HEK293 (cell line): ENCODE results near the gene RANBP10.

Experiments
- REPIN1 ChIP-seq: fragments of 450-650 bp; formaldehyde crosslinking; IDR thresholded peaks from 2 replicates; pipeline ENCODE4 v1.5.1; 2017; ENCODE audit warnings: missing biosample characterization, missing genetic modification characterization, low read depth
- TF ChIP-seq, protein P1 (sequence below): fragments of 450-650 bp; formaldehyde crosslinking; IDR thresholded peaks from 2 replicates; pipeline ENCODE4 v1.5.1; 2016; ENCODE audit warnings: missing biosample characterization, missing genetic modification characterization

DNA sequence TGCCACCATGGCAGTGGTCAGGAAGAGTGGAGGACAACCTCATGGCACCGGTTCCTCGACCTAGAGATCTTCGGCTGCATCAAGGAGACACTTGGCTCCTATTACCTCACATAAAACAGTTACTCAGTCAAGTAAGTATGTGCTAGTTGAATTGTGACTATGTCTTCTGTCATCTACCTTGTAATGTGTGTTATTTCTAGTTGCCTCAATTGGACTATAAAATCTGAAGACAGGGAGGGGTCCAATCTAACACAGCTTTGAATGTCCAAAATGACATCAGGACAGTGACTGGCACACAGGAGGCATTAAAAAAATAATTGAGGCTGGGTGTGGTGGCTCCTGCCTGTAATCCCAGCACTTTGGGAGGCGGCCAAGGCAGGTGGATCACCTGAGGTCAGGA lies 122.6 kb downstream of the RANBP10 start:
- TF ChIP-seq, protein P1, sequence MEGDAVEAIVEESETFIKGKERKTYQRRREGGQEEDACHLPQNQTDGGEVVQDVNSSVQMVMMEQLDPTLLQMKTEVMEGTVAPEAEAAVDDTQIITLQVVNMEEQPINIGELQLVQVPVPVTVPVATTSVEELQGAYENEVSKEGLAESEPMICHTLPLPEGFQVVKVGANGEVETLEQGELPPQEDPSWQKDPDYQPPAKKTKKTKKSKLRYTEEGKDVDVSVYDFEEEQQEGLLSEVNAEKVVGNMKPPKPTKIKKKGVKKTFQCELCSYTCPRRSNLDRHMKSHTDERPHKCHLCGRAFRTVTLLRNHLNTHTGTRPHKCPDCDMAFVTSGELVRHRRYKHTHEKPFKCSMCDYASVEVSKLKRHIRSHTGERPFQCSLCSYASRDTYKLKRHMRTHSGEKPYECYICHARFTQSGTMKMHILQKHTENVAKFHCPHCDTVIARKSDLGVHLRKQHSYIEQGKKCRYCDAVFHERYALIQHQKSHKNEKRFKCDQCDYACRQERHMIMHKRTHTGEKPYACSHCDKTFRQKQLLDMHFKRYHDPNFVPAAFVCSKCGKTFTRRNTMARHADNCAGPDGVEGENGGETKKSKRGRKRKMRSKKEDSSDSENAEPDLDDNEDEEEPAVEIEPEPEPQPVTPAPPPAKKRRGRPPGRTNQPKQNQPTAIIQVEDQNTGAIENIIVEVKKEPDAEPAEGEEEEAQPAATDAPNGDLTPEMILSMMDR (tag by site-specific recombination), result no peak
- TF ChIP-seq REPIN1 (tag by site-specific recombination), result no peak
